SK-N-SH treated with all-trans-retinoic acid at 6 μM for 48 hours (cell line): ENCODE measurements around the gene ACTN1.
A peak's percentile ranks its signal among the peaks of the same experiment; 100 is the strongest.

Source experiments
- ATAC-seq: fragments of 200-7000 bp; cut with Tn5 transposase; 3 replicates; pipeline ENCODE4 v1.9.1; 2020; ENCODE audit warnings: mild to moderate bottlenecking, moderate library complexity
- BACH2 ChIP-seq: fragments of 250-450 bp; sonication (Bioruptor Pico); IDR thresholded peaks from 2 replicates; pipeline ENCODE4 v1.9.0; 2021; ENCODE audit warnings: mild to moderate bottlenecking, borderline replicate concordance
- CREB5 ChIP-seq: fragments of 250-450 bp; sonication (Bioruptor Pico); IDR thresholded peaks from 2 replicates; pipeline ENCODE4 v1.5.1; 2020; ENCODE audit warnings: low read depth, mild to moderate bottlenecking, moderate library complexity
- CSDC2 ChIP-seq: fragments of 250-450 bp; sonication (Bioruptor Pico); IDR thresholded peaks from 2 replicates; pipeline ENCODE4 v1.5.0; 2020; ENCODE audit warnings: mild to moderate bottlenecking, moderate library complexity
- ESRRG ChIP-seq: fragments of 250-450 bp; sonication (Bioruptor Pico); IDR thresholded peaks from 2 replicates; pipeline ENCODE4 v1.6.1; 2021; ENCODE audit warnings: mild to moderate bottlenecking
- ISL1 ChIP-seq: fragments of 250-450 bp; sonication (Bioruptor Pico); IDR thresholded peaks from 2 replicates; pipeline ENCODE4 v2.1.2; 2022; ENCODE audit warnings: mild to moderate bottlenecking, moderate library complexity
- OSR1 ChIP-seq: fragments of 250-450 bp; sonication (Bioruptor Pico); IDR thresholded peaks from 2 replicates; pipeline ENCODE4 v1.8.0; 2022; ENCODE audit warnings: moderate library complexity, mild to moderate bottlenecking, inconsistent platforms
- POU6F1 ChIP-seq: fragments of 250-450 bp; sonication (Bioruptor Pico); IDR thresholded peaks from 2 replicates; pipeline ENCODE4 v1.8.0; 2021; ENCODE audit warnings: low read depth, mild to moderate bottlenecking, moderate library complexity, borderline replicate concordance
- PPARA ChIP-seq: fragments of 250-450 bp; sonication (Bioruptor Pico); IDR thresholded peaks from 2 replicates; pipeline ENCODE4 v1.5.0; 2020; ENCODE audit warnings: mild to moderate bottlenecking, borderline replicate concordance
- RARB ChIP-seq: fragments of 250-450 bp; sonication (Bioruptor Pico); IDR thresholded peaks from 2 replicates; pipeline ENCODE4 v1.8.0; 2021; ENCODE audit warnings: mild to moderate bottlenecking, moderate library complexity
- SNAI2 ChIP-seq: fragments of 250-450 bp; sonication (Bioruptor Pico); IDR thresholded peaks from 2 replicates; pipeline ENCODE4 v1.5.0; 2020; ENCODE audit warnings: mild to moderate bottlenecking, moderate library complexity
- TCF4 ChIP-seq: fragments of 250-450 bp; sonication (Bioruptor Pico); IDR thresholded peaks from 2 replicates; pipeline ENCODE4 v1.8.0; 2021; ENCODE audit warnings: mild to moderate bottlenecking, moderate library complexity, borderline replicate concordance
- TSHZ2 ChIP-seq: fragments of 250-450 bp; sonication (Bioruptor Pico); IDR thresholded peaks from 2 replicates; pipeline ENCODE4 v1.5.0; 2020; ENCODE audit warnings: mild to moderate bottlenecking, moderate library complexity
- ZC3H10 ChIP-seq: fragments of 250-450 bp; sonication (Bioruptor Pico); IDR thresholded peaks from 2 replicates; pipeline ENCODE4 v1.5.1; 2021; ENCODE audit warnings: mild to moderate bottlenecking, moderate library complexity
- ZFP3 ChIP-seq: fragments of 250-450 bp; sonication (Bioruptor Pico); IDR thresholded peaks from 2 replicates; pipeline ENCODE4 v1.5.0; 2020; ENCODE audit warnings: mild to moderate bottlenecking, moderate library complexity
- ZFP30 ChIP-seq: fragments of 450-650 bp; formaldehyde crosslinking; IDR thresholded peaks from 2 replicates; pipeline ENCODE4 v1.5.0; 2022; ENCODE audit warnings: mild to moderate bottlenecking, moderate library complexity
- ZNF565 ChIP-seq: fragments of 450-650 bp; formaldehyde crosslinking; conservative IDR thresholded peaks from 2 replicates; pipeline ENCODE4 v1.5.0; 2020; ENCODE audit warnings: low read depth, mild to moderate bottlenecking, moderate library complexity
- ZNF70 ChIP-seq: fragments of 450-650 bp; formaldehyde crosslinking; IDR thresholded peaks from 2 replicates; pipeline ENCODE4 v1.5.0; 2020; ENCODE audit warnings: mild to moderate bottlenecking, moderate library complexity
- ZNF8 ChIP-seq: fragments of 450-650 bp; formaldehyde crosslinking; IDR thresholded peaks from 2 replicates; pipeline ENCODE4 v1.5.0; 2020; ENCODE audit warnings: mild to moderate bottlenecking, moderate library complexity
- TF ChIP-seq, protein P1 (sequence below): fragments of 250-450 bp; sonication (Bioruptor Pico); IDR thresholded peaks from 2 replicates; pipeline ENCODE4 v1.5.1; 2021; ENCODE audit warnings: mild to moderate bottlenecking, moderate library complexity
- TF ChIP-seq, protein P2 (sequence below): fragments of 250-450 bp; sonication (Bioruptor Pico); IDR thresholded peaks from 2 replicates; pipeline ENCODE4 v1.8.0; 2020; ENCODE audit warnings: mild to moderate bottlenecking, moderate library complexity, borderline replicate concordance

Gene ACTN1

GRCh38 chr14:68959035-68959434 lies 20.1 kb downstream of the ACTN1 start:
- TF ChIP-seq CREB5 (no peak), POU6F1 (CRISPR knock-in tag) (no peak), TSHZ2 (CRISPR knock-in tag) (no peak), ZFP3 (no peak), ZNF70 (no peak), SNAI2 (CRISPR knock-in tag) (no peak), RARB (CRISPR knock-in tag) (no peak), ZNF8 (no peak), BACH2 (CRISPR knock-in tag) (no peak), TCF4 (no peak), PPARA (no peak), OSR1 (CRISPR knock-in tag) (no peak), ZNF565 (no peak), ZFP30 (CRISPR knock-in tag) (no peak), CSDC2 (CRISPR knock-in tag) (no peak), ESRRG (CRISPR knock-in tag) (no peak)
- TF ChIP-seq, protein P1, sequence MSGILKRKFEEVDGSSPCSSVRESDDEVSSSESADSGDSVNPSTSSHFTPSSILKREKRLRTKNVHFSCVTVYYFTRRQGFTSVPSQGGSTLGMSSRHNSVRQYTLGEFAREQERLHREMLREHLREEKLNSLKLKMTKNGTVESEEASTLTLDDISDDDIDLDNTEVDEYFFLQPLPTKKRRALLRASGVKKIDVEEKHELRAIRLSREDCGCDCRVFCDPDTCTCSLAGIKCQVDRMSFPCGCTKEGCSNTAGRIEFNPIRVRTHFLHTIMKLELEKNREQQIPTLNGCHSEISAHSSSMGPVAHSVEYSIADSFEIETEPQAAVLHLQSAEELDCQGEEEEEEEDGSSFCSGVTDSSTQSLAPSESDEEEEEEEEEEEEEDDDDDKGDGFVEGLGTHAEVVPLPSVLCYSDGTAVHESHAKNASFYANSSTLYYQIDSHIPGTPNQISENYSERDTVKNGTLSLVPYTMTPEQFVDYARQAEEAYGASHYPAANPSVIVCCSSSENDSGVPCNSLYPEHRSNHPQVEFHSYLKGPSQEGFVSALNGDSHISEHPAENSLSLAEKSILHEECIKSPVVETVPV (CRISPR knock-in tag), result no peak
- TF ChIP-seq, protein P2, sequence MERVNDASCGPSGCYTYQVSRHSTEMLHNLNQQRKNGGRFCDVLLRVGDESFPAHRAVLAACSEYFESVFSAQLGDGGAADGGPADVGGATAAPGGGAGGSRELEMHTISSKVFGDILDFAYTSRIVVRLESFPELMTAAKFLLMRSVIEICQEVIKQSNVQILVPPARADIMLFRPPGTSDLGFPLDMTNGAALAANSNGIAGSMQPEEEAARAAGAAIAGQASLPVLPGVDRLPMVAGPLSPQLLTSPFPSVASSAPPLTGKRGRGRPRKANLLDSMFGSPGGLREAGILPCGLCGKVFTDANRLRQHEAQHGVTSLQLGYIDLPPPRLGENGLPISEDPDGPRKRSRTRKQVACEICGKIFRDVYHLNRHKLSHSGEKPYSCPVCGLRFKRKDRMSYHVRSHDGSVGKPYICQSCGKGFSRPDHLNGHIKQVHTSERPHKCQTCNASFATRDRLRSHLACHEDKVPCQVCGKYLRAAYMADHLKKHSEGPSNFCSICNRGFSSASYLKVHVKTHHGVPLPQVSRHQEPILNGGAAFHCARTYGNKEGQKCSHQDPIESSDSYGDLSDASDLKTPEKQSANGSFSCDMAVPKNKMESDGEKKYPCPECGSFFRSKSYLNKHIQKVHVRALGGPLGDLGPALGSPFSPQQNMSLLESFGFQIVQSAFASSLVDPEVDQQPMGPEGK, result no peak
- TF ChIP-seq, all 23 proteins: peak for 0
- ATAC-seq, result no peak; the same call in 1 of the 3 replicates

GRCh38 chr14:68958553-68958952 lies 20.5 kb downstream of the ACTN1 start:
- no peak for TF ChIP-seq OSR1 (CRISPR knock-in tag)
- TF ChIP-seq SNAI2 (CRISPR knock-in tag), result no peak
- TF ChIP-seq ESRRG (CRISPR knock-in tag), result no peak
- no peak for TF ChIP-seq TSHZ2 (CRISPR knock-in tag)
- no peak for TF ChIP-seq ZNF565
- TF ChIP-seq ISL1, result no peak
- TF ChIP-seq RARB (CRISPR knock-in tag), result no peak
- no peak for TF ChIP-seq CREB5
- TF ChIP-seq ZC3H10, result no peak
- no peak for TF ChIP-seq ZNF8
- TF ChIP-seq ZFP30 (CRISPR knock-in tag), result no peak
- ATAC-seq, result peak; percentile 44
